Thyroid gland (tissue), 4 donors: Measurements from ENCODE around the gene DLGAP4.

Experiments
- POLR2A ChIP-seq, 2 donors: fragments of 450-650 bp; IDR thresholded peaks; one replicate each; pipeline ENCODE4 v1.6.1; 2017; ENCODE audit warnings: antibody characterized with exemption in 2 of 2, mild to moderate bottlenecking in 2 of 2, moderate library complexity in 1 of 2
- TF ChIP-seq, protein P1 (sequence below), 6 experiments: fragments of 200-600 bp in 3 of 6; fragments of 450-650 bp in 3 of 6; sonication (generic) in 3 of 6; IDR thresholded peaks; one replicate each; pipeline ENCODE4 v1.5.1; 2016 to 2019; ENCODE audit warnings: antibody characterized with exemption in 6 of 6, mild to moderate bottlenecking in 2 of 6, inconsistent platforms in 1 of 6, moderate library complexity in 1 of 6

DNA sequence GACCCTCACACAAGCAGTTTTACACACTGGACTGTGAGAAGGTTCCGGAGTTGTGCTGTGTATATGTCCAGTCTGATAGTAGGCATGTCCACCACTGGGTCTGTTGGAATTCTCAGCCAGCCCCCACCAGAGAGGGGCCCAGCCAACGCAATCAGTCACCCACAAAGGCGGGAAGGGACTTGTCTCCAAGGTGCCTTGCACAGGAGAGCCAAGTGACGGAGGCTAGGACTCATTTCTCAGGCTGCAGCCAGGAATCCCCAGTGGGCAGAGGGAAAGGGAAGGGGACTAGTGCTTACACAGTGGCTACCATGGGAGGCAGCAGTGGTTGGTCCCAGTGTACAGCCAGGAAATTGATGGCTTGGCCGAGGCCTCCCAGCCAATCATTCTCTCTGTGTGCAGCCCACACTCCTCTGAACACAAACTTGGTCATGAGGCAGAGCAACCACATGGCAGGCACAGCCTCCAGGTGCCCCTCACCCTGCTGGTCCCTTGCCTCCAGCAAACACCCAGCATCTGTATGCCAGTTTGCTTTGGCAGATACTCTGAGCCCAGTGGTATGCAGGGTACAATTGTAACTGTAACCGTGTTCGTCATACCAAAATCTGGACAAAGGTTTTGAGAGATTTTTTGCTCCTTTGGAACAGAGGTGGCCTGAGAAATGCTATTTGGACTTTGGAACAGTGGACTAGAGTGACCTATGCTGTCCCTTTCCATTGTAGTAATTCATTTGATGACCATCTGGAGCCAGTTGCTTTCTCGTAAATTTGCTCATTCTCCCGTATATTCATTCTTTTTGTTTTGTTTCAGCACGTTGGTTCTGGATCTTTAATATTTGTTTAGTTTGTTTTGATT is 162.2 kb downstream of the DLGAP4 start:
- TF ChIP-seq, protein P1, sequence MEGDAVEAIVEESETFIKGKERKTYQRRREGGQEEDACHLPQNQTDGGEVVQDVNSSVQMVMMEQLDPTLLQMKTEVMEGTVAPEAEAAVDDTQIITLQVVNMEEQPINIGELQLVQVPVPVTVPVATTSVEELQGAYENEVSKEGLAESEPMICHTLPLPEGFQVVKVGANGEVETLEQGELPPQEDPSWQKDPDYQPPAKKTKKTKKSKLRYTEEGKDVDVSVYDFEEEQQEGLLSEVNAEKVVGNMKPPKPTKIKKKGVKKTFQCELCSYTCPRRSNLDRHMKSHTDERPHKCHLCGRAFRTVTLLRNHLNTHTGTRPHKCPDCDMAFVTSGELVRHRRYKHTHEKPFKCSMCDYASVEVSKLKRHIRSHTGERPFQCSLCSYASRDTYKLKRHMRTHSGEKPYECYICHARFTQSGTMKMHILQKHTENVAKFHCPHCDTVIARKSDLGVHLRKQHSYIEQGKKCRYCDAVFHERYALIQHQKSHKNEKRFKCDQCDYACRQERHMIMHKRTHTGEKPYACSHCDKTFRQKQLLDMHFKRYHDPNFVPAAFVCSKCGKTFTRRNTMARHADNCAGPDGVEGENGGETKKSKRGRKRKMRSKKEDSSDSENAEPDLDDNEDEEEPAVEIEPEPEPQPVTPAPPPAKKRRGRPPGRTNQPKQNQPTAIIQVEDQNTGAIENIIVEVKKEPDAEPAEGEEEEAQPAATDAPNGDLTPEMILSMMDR (IDR thresholded peaks at IDR 0.05), result no peak
- TF ChIP-seq POLR2A (IDR thresholded peaks at IDR 0.05), result no peak
